K562 (cell line): ENCODE data around the gene COX6B2. TPM values are rescaled to one million over a fixed set of nuclear protein-coding genes. Genes with fewer than 3 reads are reported as not detected.
A peak's percentile ranks its signal among the peaks of the same experiment; 100 is the strongest.

Experiments used
- BHLHE40 ChIP-seq: IDR thresholded peaks from 2 replicates; pipeline ENCODE4 v1.6.1; 2011; ENCODE audit warnings: low read length, improper control_type of control experiment
- CREB3L1 ChIP-seq: fragments of 450-650 bp; IDR thresholded peaks from 2 replicates; pipeline ENCODE4 v1.6.1; 2014; ENCODE audit warnings: low read depth, mild to moderate bottlenecking, moderate library complexity, borderline replicate concordance
- CUX1 ChIP-seq: fragments of 200-800 bp; sonication (Bioruptor generic); IDR thresholded peaks from 2 replicates; pipeline ENCODE4 v1.6.1; 2016; ENCODE audit warnings: missing genetic modification characterization, missing compliant biosample characterization
- ERF ChIP-seq: fragments of 450-650 bp; formaldehyde crosslinking; IDR thresholded peaks from 2 replicates; pipeline ENCODE4 v1.4.0; 2020; ENCODE audit warnings: mild to moderate bottlenecking, mixed read lengths
- HMGN3 ChIP-seq: IDR thresholded peaks from 2 replicates; pipeline ENCODE4 v1.6.1; 2011; ENCODE audit warnings: borderline replicate concordance, low read depth, mild to moderate bottlenecking, mixed read lengths, low read length; ENCODE audit not compliant: insufficient read length; ENCODE audit errors: extremely low read depth
- ID3 ChIP-seq, 2 experiments: fragments of 250-450 bp in 1 of 2; fragments of 450-650 bp in 1 of 2; sonication (Bioruptor Pico) in 1 of 2; IDR thresholded peaks; 2 replicates each; pipeline versions ENCODE4 v1.6.1 to v1.8.0; 2016 to 2021; ENCODE audit warnings: mild to moderate bottlenecking in 2 of 2, moderate library complexity in 2 of 2, missing compliant biosample characterization in 1 of 2, missing genetic modification characterization in 1 of 2
- NFIC ChIP-seq: fragments of 450-650 bp; IDR thresholded peaks from 2 replicates; pipeline ENCODE4 v1.6.1; 2017; ENCODE audit warnings: mild to moderate bottlenecking, inconsistent platforms
- SMARCA5 ChIP-seq: fragments of 450-650 bp; IDR thresholded peaks from 2 replicates; pipeline ENCODE4 v1.6.1; 2016
- TOE1 ChIP-seq, 2 experiments: fragments of 450-650 bp in 1 of 2; sonication (generic) in 1 of 2; formaldehyde crosslinking in 1 of 2; IDR thresholded peaks; 2 replicates each; pipeline versions ENCODE4 v1.7.1 to v1.8.0; 2016 to 2022; ENCODE audit warnings: borderline replicate concordance in 2 of 2, mild to moderate bottlenecking in 2 of 2, antibody characterized with exemption in 1 of 2, inconsistent platforms in 1 of 2, low read depth in 1 of 2, missing genetic modification reagents in 1 of 2, moderate library complexity in 1 of 2
- ZFP1 ChIP-seq: fragments of 450-650 bp; formaldehyde crosslinking; IDR thresholded peaks from 2 replicates; pipeline ENCODE4 v1.4.0; 2020; ENCODE audit warnings: mild to moderate bottlenecking, mixed read lengths
- ZNF263 ChIP-seq: sonication (generic); formaldehyde crosslinking; IDR thresholded peaks from 2 replicates; pipeline ENCODE4 v1.8.0; 2022; ENCODE audit warnings: mild to moderate bottlenecking, missing genetic modification reagents, borderline replicate concordance
- polyA plus RNA-seq, 8 experiments: library from polyadenylated mRNA; depleted of rRNA in 4 of 8; stranded (reverse) in 5 of 8; unstranded in 3 of 8; fragments of >200 nt; fragmentation: Nextera tagmentation in 2 of 8; fragmentation: Illumina TruSeq in 1 of 8; extraction: Ambion mirVana in 2 of 8; extraction: Trizol in 1 of 8; gene quantifications; 2 replicates each; pipeline versions ENCODE4 v1.2.1 to v1.2.3, GENCODE V29; 2011 to 2014; ENCODE audit warnings: inconsistent platforms in 1 of 8, missing spikeins in 1 of 8
- total RNA-seq, 7 experiments: library from RNA; depleted of rRNA in 6 of 7; stranded (reverse); fragments of >200 nt in 6 of 7; fragmentation: Illumina TruSeq in 2 of 7; extraction: Trizol in 2 of 7; gene quantifications; 2 replicates each; pipeline versions ENCODE4 v1.2.1 to v1.2.3, GENCODE V29; 2011 to 2021; ENCODE audit warnings: low replicate concordance in 1 of 7
- TF ChIP-seq, protein P1 (sequence below): fragments of 450-650 bp; IDR thresholded peaks from 2 replicates; pipeline ENCODE4 v1.6.1; 2017; ENCODE audit warnings: antibody characterized with exemption, mild to moderate bottlenecking

Gene COX6B2
- total and polyA plus RNA-seq, 9 of the 15 experiments (the other 6 are each of a cell fraction or from before 2014, with no cell fraction given) = 0.40 to 2.5 (median 0.83) TPM

DNA sequence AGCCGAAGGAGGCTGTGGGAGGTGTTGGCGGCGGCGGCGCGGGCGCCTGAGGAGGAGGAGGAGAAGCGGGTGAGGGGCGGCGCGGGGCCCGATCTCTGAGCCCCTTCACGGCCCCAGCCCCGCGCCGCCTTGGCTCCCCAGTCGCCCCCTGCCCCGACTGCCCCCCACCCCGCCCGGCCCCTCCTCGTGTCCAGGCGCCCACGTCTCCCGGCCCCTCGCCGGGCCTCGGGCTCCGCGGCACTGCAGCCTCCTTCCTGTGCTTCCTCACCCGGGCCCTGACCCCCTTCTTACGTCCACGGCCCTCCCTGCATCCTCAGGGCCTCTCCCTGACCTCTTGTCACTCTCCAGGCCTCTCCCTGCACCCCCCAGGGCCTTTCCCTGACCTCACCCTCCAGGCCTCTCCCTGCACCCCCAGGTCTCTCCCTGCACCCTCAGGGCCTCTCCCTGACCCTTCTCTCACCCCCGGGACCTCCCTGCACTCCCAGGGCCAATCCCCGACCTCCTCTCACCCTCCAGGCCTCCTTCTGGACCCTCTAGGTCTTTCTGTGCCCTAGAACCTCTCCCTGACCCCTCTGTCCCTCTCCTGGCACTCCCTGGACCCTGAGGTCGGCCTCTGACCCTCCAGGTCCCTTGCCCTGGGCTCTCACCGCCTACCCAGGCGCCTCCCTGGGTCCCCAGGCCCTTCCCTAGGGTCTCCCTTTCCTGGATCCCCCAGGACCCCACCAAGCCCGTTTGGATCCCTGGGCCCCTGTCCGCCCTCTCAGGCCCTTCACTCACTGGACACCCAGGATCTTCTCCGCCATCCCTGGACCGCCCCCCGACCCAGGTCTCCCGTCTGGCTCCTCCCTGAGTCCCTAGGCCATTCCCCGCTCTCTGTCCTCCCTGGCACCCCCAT lies 14.4 kb downstream of the COX6B2 start (continued):
- TF ChIP-seq CREB3L1 (no peak), TOE1 (IDR thresholded peaks at IDR 0.05; ENCODE audit: borderline replicate concordance) (peak; percentile 14; the same call in 1 of the 2 replicates), TOE1 (CRISPR knock-in tag; IDR thresholded peaks at IDR 0.05; ENCODE audit: borderline replicate concordance, low read depth) (no peak), NFIC (peak; percentile 34; the same call in 1 of the 2 replicates), BHLHE40 (no peak), ZFP1 (CRISPR knock-in tag) (no peak), ZNF263 (CRISPR knock-in tag) (peak; percentile 83), ERF (CRISPR knock-in tag) (no peak), SMARCA5 (no peak), ID3 (CRISPR knock-in tag; IDR thresholded peaks at IDR 0.05) (no peak), ID3 (tag; IDR thresholded peaks at IDR 0.05) (no peak), HMGN3 (peak; percentile 79), CUX1 (CRISPR knock-in tag) (no peak)
- TF ChIP-seq, protein P1, sequence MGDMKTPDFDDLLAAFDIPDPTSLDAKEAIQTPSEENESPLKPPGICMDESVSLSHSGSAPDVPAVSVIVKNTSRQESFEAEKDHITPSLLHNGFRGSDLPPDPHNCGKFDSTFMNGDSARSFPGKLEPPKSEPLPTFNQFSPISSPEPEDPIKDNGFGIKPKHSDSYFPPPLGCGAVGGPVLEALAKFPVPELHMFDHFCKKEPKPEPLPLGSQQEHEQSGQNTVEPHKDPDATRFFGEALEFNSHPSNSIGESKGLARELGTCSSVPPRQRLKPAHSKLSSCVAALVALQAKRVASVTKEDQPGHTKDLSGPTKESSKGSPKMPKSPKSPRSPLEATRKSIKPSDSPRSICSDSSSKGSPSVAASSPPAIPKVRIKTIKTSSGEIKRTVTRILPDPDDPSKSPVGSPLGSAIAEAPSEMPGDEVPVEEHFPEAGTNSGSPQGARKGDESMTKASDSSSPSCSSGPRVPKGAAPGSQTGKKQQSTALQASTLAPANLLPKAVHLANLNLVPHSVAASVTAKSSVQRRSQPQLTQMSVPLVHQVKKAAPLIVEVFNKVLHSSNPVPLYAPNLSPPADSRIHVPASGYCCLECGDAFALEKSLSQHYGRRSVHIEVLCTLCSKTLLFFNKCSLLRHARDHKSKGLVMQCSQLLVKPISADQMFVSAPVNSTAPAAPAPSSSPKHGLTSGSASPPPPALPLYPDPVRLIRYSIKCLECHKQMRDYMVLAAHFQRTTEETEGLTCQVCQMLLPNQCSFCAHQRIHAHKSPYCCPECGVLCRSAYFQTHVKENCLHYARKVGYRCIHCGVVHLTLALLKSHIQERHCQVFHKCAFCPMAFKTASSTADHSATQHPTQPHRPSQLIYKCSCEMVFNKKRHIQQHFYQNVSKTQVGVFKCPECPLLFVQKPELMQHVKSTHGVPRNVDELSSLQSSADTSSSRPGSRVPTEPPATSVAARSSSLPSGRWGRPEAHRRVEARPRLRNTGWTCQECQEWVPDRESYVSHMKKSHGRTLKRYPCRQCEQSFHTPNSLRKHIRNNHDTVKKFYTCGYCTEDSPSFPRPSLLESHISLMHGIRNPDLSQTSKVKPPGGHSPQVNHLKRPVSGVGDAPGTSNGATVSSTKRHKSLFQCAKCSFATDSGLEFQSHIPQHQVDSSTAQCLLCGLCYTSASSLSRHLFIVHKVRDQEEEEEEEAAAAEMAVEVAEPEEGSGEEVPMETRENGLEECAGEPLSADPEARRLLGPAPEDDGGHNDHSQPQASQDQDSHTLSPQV = no peak
